SK-N-MC (cell line): ENCODE results near the gene CFAP58.

Source experiments
- EZH2 ChIP-seq: fragments of 200-600 bp; sonication (generic); IDR thresholded peaks from one replicate; pipeline ENCODE4 v1.6.1; 2017; ENCODE audit warnings: antibody characterized with exemption
- POLR2AphosphoS5 ChIP-seq: IDR thresholded peaks from 2 replicates; pipeline ENCODE4 v1.6.1; 2012; ENCODE audit warnings: mild to moderate bottlenecking, low read depth, low read length, borderline replicate concordance

DNA sequence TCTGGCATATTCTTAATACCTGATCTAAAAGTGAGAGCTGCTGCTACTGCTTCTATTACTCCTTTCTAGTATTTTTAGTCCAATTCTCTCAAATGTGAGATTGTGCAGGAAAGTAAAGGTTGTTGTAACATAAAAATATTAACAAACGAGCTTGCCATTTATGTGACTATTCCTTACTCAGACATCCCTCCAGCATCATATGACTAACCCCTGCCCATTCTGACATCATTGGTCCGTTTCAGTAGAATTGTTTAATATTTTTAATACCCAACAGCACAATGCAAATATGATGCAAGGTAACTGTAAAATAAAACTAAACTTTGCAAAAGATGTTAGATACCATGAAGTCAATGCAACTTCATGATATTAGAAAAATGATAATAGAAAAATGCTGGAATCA is 83.6 kb downstream of the CFAP58 start:
- TF ChIP-seq EZH2 (no peak), POLR2AphosphoS5 (no peak)
